AG09319 (cell line): Measurements from ENCODE around the gene BID.

Experiments
- DNase-seq: peaks from one replicate; pipeline ENCODE4 v3.0.0-alpha.2; 2010; ENCODE audit warnings: low read depth; ENCODE audit errors: extremely low read depth
- TF ChIP-seq, protein P1 (sequence below): IDR thresholded peaks from 2 replicates; pipeline ENCODE4 v1.5.1; 2011; ENCODE audit warnings: low read depth, mild to moderate bottlenecking, inconsistent platforms, low read length, moderate library complexity

The BID gene

DNA sequence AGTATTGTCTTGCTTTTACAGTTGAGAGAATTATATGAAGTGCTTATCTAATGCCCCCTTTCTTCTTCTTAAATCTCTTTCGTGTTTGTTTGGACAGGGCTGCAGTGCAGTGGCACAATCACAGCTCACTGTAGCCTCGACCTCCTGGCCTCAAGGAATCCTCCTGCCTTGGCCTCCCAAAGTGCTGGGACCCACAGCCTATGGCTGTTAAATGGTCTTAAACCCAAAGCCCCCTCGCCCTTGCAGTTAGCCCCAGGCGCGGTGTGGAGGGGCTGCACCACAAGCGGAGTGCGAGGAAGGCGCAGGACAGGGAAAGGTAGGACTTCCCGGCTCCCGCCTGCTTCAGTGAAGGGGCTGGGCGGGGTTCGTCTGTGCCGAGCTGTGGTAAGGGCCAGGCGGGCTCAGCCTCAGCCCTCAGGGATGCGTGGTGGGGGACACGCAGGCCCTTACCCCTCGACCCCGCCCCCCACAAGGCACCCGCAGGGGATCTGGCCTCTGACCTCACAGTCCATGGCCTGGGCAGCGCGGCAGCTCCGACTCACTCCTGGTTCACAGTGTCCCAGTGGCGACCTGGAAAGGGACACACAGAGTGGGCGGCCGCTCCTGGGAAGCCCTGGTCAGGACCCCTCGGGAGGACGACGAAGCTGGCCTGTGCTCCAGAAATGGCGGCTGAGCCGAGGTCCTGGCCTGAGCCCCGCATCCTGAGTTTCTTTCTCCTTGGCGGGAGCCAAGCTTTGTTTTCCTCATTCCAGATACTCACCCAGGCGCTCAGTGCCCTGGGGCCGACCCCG is 24.5 kb downstream of the BID start:
- TF ChIP-seq, protein P1, sequence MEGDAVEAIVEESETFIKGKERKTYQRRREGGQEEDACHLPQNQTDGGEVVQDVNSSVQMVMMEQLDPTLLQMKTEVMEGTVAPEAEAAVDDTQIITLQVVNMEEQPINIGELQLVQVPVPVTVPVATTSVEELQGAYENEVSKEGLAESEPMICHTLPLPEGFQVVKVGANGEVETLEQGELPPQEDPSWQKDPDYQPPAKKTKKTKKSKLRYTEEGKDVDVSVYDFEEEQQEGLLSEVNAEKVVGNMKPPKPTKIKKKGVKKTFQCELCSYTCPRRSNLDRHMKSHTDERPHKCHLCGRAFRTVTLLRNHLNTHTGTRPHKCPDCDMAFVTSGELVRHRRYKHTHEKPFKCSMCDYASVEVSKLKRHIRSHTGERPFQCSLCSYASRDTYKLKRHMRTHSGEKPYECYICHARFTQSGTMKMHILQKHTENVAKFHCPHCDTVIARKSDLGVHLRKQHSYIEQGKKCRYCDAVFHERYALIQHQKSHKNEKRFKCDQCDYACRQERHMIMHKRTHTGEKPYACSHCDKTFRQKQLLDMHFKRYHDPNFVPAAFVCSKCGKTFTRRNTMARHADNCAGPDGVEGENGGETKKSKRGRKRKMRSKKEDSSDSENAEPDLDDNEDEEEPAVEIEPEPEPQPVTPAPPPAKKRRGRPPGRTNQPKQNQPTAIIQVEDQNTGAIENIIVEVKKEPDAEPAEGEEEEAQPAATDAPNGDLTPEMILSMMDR, result no peak
- no peak for DNase-seq

DNA sequence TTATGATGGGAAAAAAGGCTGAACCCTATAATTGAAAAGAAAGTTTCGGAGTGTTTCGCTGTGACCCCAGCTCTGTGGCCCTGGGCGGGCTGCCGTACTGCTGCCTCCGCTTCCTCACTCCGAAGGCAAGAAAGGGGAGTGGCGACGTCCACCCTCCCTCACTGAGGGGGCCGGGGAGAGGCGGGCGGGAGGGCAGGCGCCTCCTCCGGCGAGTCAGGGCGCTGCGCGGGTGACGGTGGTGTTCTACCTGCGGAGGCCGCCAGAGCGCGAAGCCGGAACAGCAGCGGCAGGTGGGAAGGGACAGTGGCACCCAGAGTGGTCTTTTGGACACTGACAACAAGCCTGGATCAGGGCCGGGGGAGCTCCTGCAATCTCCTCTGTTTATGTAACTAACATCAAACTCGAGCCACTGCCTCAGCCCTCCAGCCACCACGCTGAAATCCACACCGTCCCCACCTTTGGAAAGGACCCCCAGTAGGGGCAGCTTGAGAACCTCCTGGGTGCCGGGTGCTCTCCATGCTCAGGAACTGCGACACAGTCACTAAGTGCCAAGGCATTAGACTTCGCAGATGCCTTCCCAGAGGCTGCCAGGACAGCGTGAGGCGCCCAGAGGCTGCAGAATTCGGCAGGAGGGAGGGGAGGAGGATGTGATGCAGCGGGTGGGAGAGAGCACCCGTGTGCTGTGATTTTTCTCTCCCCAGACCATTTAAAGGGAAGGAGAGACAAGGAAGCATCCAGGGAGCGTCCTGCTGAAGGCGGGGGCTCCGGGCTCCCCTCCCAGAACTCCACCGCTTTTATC is 25.5 kb downstream of the BID start:
- TF ChIP-seq, protein P1, result no peak
- no peak for DNase-seq

DNA sequence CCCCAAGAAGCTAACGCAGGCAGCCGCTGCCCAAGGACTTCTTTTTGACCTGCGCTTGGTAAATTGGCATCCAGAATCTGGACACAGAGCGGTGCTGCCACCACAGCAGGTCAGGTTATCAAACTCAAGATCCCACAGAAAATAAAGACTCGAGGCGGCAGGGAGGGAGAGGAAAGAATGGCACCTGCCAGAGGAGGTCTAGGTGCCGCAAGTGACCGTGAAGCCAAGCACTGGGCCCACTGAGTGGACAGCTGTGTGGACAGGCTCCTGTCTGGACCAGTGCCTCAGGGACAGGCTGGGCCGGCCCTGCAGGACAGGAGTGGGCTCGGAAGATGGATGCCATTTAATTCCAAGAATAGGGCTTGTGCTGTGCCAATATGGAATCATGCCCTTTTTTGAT is 27.4 kb downstream of the BID start:
- DNase-seq, result no peak
- TF ChIP-seq, protein P1, result no peak

DNA sequence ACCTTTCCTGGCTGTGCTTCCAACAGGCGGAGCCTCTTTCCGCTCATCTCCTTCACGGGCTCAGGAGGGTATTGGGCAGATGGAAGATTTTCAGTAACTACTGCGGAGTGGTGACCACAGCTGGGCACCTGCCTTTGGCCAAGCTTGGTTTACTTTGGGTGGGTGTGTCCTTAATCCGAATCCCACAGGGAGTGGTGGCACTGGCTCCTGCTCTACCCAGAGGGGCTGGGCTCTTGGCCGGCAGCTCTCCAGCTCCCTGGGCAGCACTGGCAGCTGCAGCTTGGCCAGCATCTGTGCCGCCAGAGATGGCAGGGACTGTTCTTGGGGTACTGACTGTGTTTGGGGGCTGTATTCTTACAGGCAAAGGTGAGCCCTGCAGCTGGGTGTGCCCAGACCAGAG is 29.8 kb downstream of the BID start:
- TF ChIP-seq, protein P1, result no peak
- no peak for DNase-seq

DNA sequence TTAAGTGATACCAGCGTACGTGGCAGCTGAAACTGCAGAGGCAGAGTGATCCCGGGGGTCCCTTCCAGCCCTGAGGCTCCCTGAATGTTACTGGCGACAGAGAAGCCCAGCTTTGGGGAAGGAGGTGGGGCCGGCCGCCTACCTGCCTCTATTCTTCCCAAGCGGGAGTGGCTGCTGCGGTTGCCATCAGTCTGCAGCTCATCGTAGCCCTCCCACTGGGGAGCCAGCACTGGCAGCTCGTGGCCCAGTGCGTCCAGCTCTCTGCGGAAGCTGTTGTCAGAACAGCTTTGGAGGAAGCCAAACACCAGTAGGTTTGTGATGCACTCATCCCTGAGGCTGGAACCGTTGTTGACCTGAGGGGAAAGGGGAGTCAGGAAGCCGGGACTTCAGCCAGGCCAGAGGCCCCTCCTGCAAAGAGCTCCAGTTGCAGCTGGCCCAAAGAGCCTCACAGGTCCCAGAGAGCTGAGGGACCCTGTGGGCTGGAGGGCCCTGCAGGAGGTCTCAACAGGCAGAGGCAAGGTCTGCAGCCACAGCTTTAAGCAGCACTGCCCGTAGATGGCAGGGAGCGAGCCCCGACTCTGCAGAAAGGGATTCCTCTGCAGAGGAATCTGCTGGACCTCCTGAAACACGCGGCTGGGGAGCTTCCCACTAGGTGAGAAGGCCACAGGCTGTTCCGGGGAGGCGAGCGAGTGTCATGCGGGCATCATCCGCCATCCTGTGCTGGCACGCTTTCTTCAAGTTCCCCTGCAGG is 30.4 kb downstream of the BID start:
- DNase-seq, result no peak
- TF ChIP-seq, protein P1, result no peak

DNA sequence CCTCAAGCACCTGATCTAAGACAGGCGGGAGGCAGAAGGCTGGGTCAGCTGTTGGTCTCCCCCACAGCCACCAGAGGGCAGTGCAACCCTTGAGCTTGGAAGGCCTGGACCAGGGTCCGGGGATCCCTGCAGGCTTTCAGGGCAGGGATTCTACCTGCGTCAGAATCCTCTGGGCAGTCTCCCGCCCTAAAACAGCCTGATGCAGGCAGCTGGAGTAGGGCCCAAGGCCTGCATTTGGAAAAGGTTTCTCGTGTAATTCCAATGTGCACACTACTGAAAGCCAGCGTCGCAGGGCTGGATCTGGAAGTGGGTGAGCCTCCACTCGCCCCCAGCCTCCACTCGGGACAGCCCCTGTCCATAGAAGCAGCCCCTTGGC is 31.8 kb downstream of the BID start:
- no peak for DNase-seq
- TF ChIP-seq, protein P1, result peak; percentile 78
